ENCODE data around the gene NRXN3. TPM values are rescaled to one million over a fixed set of nuclear protein-coding genes. Genes with fewer than 3 reads are reported as not detected.

Gene NRXN3
- total RNA-seq, 2 donors from 2014 or later, result not detected

DNA sequence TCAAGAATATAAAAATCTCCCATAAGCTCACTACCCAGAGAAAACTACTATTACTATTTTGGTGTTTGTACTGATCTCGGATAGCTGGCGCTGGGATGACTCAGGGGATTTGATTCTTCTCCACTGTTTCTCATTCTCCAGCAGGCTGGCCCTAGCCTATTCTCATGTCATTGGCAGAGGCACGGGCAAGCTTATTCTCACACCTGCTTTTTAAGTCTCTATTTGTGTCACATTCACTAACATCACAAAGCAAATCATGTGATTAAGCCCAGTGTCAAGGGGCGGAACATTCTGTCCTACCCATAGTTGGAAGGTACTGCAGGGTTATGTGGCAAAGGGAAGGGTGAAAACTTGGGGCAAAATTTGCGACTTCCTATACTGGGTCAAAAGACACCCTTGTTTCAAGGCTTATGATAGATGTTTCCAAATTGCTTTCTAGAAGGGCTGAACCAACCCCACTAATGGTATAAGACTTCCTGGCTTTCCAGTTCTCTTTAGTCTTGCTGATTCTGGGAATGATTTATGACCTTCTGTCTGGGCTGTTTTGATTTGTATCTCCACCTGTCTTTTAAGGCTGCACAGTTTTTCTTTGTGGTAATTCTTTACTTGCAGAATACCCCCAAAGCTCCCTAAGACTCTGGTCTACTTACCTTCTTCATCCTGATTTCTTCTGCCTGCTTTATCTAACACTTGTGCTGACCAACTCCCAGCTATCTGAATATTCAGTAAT is 406.4 kb downstream of the NRXN3 start:
- peaks cover 10 to 11% of the 10 kb centered on the region in 2 donors for H3K9me3 Mint-ChIP-seq
- no peaks in the 10 kb centered on the region for H3K27me3 Mint-ChIP-seq (ENCODE audit: low read depth)
- no peaks in the 10 kb centered on the region for H3K4me1 Mint-ChIP-seq (ENCODE audit: low read depth)
- H3K27ac Mint-ChIP-seq, result no peak overlapping the region
- ATAC-seq (replicated peaks in 1 of 2) (no peak), DNase-seq (no peak)
- H3K36me3 Mint-ChIP-seq (ENCODE audit: insufficient read depth in 2 of 2), result peaks cover 3 to 6% of the 10 kb centered on the region in 2 donors
- no peak overlapping the region for H3K4me3 Mint-ChIP-seq

DNA sequence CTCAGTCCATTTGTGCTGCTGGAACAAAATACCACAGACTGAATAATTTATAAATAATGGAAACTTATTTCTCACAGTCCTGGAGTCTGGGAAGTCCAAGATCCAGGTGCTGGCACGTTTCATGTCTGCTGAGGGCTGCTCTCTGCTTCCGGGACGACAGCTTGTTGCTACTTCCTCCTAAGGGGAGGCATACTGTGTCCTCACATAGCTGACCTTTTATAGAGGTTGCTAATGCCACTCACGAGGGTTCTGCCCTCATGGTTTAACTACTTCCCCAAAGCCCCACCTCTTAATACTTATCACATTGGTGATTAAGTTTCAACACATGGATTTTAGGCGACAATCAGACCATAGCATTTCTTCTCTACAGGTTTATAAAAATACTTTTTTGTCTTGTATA is 411.1 kb downstream of the NRXN3 start:
- Mint-ChIP-seq H3K36me3 (ENCODE audit: insufficient read depth in 2 of 2) (no peaks in the 10 kb centered on the region), H3K4me1 (ENCODE audit: low read depth) (no peaks in the 10 kb centered on the region), H3K27ac (no peak overlapping the region), H3K27me3 (ENCODE audit: low read depth) (peaks cover 9% of the 10 kb centered on the region), H3K4me3 (no peak overlapping the region), H3K9me3 (no peaks in the 10 kb centered on the region)
- DNase-seq, result no peak
- ATAC-seq (replicated peaks in 1 of 2), result no peak

DNA sequence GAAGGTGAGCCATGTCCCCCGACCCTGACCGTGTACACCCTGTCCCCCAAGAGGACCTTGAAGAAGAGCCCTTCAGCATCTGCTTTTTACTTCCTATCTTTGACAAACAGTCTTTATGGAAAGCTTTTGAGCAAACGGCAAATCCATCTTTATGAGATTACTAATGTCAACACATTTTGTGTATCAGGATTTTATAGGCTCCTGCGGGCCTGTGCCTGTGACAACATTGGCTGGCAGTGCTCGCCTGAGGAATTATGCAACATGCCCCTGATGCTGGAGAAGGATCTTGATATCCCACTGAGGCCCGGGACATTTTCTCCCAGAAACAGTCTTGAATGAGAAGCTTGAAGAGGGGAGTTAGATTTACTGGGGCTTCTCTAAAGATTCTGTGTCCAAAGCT is 416.5 kb downstream of the NRXN3 start:
- no peak for DNase-seq
- Mint-ChIP-seq H3K36me3 (ENCODE audit: insufficient read depth in 2 of 2) (no peaks in the 10 kb centered on the region), H3K4me3 (no peak overlapping the region), H3K9me3 (no peaks in the 10 kb centered on the region), H3K4me1 (ENCODE audit: low read depth) (no peaks in the 10 kb centered on the region), H3K27me3 (ENCODE audit: low read depth) (peaks cover 9% of the 10 kb centered on the region), H3K27ac (no peak overlapping the region)
- ATAC-seq (replicated peaks in 1 of 2), result no peak

DNA sequence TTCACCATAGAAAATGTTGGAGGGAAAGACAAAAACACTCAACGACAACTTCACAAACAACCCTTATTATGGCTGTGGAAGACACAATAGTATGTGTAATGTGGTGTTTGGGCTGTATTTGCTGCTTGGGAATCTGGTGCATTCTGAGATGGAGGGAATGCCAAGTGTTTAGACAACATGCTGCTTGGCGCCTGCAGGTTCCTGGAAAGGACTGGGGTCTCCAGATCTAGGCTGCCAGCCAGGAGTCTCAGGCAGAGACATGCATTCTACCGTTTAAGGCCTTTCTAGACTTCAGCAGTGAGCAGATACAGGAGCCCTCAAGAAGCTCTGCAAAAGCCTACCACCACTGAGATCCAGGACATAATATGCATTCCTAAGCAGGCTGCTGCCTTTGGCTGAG is 418.7 kb downstream of the NRXN3 start:
- no peak for DNase-seq
- no peak for ATAC-seq (replicated peaks in 1 of 2)
- no peak overlapping the region for H3K27ac Mint-ChIP-seq
- H3K9me3 Mint-ChIP-seq, result no peaks in the 10 kb centered on the region
- H3K36me3 Mint-ChIP-seq (ENCODE audit: insufficient read depth in 2 of 2), result no peaks in the 10 kb centered on the region
- no peak overlapping the region for H3K4me3 Mint-ChIP-seq
- H3K27me3 Mint-ChIP-seq (ENCODE audit: low read depth), result no peaks in the 10 kb centered on the region
- H3K4me1 Mint-ChIP-seq (ENCODE audit: low read depth), result no peaks in the 10 kb centered on the region

DNA sequence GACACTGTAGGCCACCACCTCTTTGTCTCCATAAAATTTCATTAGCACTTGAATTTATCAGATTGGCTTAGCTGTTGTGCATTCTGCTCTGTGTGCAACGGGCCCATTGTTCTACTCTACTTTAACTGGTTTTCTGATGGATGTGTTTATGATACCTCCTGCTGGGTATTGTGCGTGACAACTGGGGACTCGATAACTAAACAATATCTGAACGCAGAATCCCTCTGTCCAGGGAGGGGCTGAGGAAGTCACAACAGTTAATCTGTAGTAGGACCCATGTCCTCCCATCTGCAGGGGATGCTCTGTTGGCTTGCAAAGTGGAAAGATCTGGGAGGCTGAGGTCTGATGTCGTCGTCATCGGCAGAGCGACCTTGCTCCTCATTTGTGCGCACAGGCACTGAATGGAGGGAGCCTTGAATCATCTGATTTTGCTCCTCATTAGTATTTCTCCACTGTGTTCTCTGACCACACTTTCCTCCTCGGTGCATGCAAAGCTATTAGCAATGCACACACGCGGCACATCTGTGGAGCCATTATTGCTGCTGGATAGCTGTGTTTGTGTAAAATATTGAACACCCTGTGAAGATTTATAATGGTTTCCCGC is 422.5 kb downstream of the NRXN3 start:
- Mint-ChIP-seq H3K27ac (no peak overlapping the region), H3K9me3 (no peaks in the 10 kb centered on the region), H3K27me3 (ENCODE audit: low read depth) (peaks cover 1% of the 10 kb centered on the region), H3K4me3 (no peak overlapping the region), H3K36me3 (ENCODE audit: insufficient read depth in 2 of 2) (no peaks in the 10 kb centered on the region), H3K4me1 (ENCODE audit: low read depth) (no peaks in the 10 kb centered on the region)
- DNase-seq (no peak), ATAC-seq (replicated peaks in 1 of 2) (no peak)

DNA sequence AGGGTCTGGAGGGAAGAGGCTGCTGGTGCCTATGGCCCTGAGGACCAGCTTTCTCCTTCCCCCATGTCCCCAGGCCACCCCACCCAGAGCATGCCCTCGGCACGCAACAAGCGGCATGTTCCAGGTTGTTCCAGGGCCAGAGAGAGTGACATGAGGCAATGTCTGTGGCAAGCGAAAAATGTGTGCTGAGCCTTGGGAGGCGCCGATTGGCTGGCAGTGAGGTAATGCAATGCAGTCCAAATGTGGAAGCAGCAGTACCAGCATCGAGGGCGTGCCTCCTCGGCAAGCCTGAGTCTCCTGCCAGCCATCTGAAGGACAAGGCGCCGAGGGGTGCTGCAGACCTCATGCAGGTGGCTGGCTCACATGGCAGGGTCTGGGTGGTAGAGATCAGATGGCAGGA is 423.8 kb downstream of the NRXN3 start:
- no peaks in the 10 kb centered on the region for H3K9me3 Mint-ChIP-seq
- no peaks in the 10 kb centered on the region for H3K36me3 Mint-ChIP-seq (ENCODE audit: insufficient read depth in 2 of 2)
- no peak overlapping the region for H3K4me3 Mint-ChIP-seq
- no peak for DNase-seq
- ATAC-seq (replicated peaks in 1 of 2), result no peak
- peaks cover 13% of the 10 kb centered on the region for H3K27me3 Mint-ChIP-seq (ENCODE audit: low read depth)
- H3K4me1 Mint-ChIP-seq (ENCODE audit: low read depth), result no peaks in the 10 kb centered on the region
- H3K27ac Mint-ChIP-seq, result no peak overlapping the region

DNA sequence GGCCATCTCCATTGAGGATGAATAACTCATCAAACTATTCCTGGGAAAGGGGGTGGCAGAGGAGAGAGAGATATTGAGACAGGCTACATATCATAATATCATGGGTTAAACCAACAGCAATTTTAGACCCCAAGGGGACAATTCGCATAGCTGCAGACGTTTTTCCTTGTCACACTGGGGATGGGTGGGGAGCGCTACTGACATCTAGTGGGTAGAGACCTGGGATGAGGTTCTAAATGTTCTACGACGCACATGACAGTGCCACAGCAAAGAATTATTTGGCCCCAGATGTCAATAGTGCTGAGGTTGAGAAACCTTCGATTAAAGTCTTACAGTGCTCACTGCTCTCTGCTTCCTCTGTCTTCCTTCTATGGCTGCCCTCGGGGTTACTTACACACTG is 425.6 kb downstream of the NRXN3 start:
- no peaks in the 10 kb centered on the region for H3K36me3 Mint-ChIP-seq (ENCODE audit: insufficient read depth in 2 of 2)
- H3K9me3 Mint-ChIP-seq, result no peaks in the 10 kb centered on the region
- no peak overlapping the region for H3K4me3 Mint-ChIP-seq
- no peak overlapping the region for H3K27ac Mint-ChIP-seq
- ATAC-seq (replicated peaks in 1 of 2), result no peak
- no peaks in the 10 kb centered on the region for H3K4me1 Mint-ChIP-seq (ENCODE audit: low read depth)
- DNase-seq, result no peak
- peaks cover 24% of the 10 kb centered on the region for H3K27me3 Mint-ChIP-seq (ENCODE audit: low read depth)

DNA sequence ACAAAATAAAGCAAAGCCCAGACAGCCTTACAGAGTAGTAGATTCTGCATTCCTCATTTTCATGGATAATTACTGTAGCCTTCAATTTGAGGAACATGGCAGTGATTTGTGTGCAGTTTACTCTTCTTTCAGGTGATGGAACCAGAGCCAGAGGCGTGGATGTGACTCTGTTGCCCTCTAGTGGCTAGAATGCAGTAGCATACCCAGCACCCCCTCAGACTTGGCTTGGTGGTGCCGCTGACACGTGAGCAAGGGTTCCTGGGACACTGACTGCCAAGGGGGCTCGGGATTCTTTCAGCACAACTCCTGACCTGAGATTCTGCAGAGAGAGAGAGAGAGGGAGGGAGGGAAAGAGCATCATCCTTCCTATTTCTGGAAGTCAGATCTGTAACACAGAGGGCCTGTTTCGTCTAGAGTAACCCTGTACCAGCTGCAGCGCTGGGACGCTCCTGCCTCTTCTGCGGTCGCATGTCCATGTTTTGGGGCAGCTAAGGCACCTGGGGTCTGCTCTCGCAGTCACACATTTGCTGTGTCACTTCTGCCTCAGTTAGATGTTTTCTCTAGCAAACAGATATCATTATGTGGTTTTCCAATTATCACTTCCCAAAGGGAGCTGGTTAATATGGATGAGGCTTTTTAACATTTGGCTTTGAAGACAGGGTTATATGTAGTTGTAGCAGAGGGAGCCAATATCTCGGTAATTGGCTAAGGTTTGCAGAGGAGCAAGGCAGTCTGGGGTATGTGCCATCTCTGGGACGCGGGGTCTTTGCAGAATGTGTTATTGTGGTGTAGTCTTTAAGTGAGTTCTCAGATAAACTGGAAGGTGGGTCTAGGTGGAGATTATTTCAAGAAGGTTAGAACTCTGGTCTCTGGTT is 428.1 kb downstream of the NRXN3 start:
- Mint-ChIP-seq H3K36me3 (ENCODE audit: insufficient read depth in 2 of 2) (no peaks in the 10 kb centered on the region), H3K27me3 (ENCODE audit: low read depth) (peaks cover 33% of the 10 kb centered on the region), H3K27ac (no peak overlapping the region), H3K4me3 (no peak overlapping the region), H3K4me1 (ENCODE audit: low read depth) (no peaks in the 10 kb centered on the region), H3K9me3 (no peaks in the 10 kb centered on the region)
- peak; percentile 45 to 48 for DNase-seq
- peak; percentile 79 to 81 for ATAC-seq (replicated peaks in 1 of 2)

DNA sequence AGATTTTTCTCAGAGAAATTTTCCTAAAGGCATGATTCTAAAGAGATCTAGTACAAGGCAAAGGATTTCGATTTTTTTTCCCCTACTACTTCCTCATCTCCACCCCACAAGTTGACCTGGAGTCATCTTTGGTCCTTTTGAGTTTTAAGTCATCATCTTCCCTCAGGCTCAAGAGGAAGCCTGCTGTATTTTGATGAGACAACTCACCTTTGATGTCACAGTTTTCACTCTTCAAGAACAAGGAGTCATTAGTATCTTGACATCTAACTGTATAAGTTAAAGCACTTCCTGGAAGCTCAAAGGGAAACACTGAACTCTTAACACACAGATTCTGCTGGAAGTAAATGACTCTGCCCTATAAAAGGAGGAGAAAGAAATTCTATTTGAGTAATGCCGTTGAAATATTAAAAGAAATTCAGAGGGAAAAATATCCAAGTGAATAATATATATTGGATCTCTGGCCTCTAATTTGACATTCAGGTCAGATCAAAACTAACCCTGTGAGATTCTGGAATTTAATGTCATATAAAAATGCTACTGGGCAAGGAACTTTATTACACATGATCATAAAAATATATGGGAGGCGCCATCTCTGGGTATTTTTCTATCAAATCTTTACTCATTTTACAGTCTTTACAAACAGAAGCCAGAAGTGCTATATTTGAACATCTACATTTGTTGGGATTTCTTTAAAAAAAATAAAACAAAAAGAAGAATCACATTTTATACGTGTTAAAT is 435.0 kb downstream of the NRXN3 start:
- H3K27ac Mint-ChIP-seq, result no peak overlapping the region
- no peaks in the 10 kb centered on the region for H3K36me3 Mint-ChIP-seq (ENCODE audit: insufficient read depth in 2 of 2)
- no peak overlapping the region for H3K4me3 Mint-ChIP-seq
- peaks cover 6% of the 10 kb centered on the region for H3K4me1 Mint-ChIP-seq (ENCODE audit: low read depth)
- no peaks in the 10 kb centered on the region for H3K9me3 Mint-ChIP-seq
- DNase-seq, result no peak
- peaks cover 21% of the 10 kb centered on the region for H3K27me3 Mint-ChIP-seq (ENCODE audit: low read depth)
- ATAC-seq (replicated peaks in 1 of 2), result no peak

DNA sequence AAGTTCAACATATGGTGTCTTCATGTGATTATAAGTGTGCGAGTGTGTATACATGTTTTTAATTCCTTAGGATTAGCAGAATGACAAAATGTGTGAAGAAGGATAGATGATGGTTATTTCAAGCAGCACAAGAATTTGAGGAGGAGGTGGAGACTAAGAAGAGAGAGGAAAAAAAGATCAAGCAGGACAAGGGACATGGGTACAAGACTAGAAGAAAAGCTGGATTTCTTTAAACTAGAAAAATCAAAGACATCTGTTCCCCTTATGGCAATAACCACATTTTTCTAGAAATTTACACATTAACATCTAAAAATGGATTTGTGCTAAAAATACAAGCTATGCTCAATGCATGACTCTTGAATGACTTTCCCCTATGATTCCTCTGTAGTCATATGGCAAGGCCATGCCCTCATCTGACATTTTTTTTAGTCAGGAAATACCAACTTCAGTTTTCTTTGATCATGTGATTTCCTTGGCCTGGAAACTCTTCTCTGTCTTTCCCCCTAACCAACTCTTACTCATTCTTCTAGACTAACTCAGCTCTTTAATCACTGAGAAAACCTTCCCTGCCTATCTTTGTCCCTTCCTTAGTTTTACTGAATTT is 435.8 kb downstream of the NRXN3 start:
- Mint-ChIP-seq H3K9me3 (no peaks in the 10 kb centered on the region), H3K4me1 (ENCODE audit: low read depth) (peaks cover 6% of the 10 kb centered on the region), H3K27me3 (ENCODE audit: low read depth) (peaks cover 14% of the 10 kb centered on the region), H3K27ac (no peak overlapping the region), H3K36me3 (ENCODE audit: insufficient read depth in 2 of 2) (no peaks in the 10 kb centered on the region), H3K4me3 (no peak overlapping the region)
- DNase-seq (no peak), ATAC-seq (replicated peaks in 1 of 2) (peak; percentile 78 to 87)

DNA sequence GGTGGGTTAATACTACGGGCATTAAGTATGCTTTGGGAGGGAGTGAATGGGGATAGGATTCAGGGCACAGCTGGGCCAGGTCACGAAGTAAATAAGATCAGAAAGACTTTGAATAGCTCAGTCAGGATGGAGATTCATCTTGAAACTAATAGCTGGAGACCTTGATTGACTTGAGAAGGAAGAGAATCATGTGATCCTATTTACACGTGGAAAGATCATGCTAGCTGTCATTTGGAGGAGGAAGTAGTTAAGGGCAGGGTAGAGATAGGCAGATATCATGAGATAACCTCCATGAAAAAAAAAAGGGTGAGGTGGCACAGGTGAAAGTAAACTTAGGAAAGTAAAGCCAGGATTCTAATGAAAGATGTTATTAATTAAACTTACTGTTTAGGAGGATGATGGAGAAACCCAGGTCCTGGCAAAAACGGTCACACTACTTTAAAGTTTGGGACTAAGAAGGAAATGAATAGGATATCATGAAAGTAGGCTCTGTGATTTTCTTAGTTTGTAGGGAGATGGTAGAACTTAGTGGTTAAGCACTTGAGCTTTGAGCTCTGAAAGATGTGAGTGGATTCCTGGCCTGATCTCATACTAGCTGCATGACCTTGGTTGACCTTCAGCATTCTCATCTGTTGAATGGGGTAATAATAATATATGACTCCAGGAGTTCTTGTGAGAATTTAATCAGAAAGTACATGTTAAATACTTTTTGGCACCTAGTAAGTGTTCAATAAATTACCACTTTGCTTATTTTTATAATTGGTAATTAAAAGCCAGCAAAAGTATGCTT is 439.0 kb downstream of the NRXN3 start:
- no peak for ATAC-seq (replicated peaks in 1 of 2)
- Mint-ChIP-seq H3K4me3 (no peak overlapping the region), H3K27ac (no peak overlapping the region), H3K36me3 (ENCODE audit: insufficient read depth in 2 of 2) (no peaks in the 10 kb centered on the region), H3K4me1 (ENCODE audit: low read depth) (peaks cover 16% of the 10 kb centered on the region), H3K27me3 (ENCODE audit: low read depth) (peaks cover 13% of the 10 kb centered on the region), H3K9me3 (no peaks in the 10 kb centered on the region)
- DNase-seq, result no peak

DNA sequence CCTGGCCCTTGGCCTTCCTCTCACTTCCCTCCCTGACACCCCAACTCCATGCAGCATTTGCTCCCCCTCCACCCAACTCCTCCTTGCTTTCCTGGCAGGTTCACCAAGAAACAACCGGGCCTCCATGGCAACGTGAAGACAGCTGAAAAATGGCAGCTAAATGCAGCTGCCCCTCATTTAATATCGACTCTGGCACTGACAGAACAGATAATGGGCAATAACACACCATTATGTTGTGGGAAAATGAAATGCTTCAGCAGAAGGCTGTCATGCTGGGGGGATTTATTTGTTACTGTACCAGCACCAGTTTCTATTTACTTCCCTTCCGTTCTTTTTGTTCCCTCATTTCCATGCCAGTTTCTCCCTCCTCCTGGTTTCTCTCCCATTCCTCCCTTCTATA is 440.8 kb downstream of the NRXN3 start:
- no peaks in the 10 kb centered on the region for H3K36me3 Mint-ChIP-seq (ENCODE audit: insufficient read depth in 2 of 2)
- H3K4me3 Mint-ChIP-seq, result no peak overlapping the region
- H3K9me3 Mint-ChIP-seq, result no peaks in the 10 kb centered on the region
- peaks cover 7% of the 10 kb centered on the region for H3K27me3 Mint-ChIP-seq (ENCODE audit: low read depth)
- peaks cover 15% of the 10 kb centered on the region for H3K4me1 Mint-ChIP-seq (ENCODE audit: low read depth)
- DNase-seq, result no peak
- H3K27ac Mint-ChIP-seq, result peak overlapping the region; percentile 56
- ATAC-seq (replicated peaks in 1 of 2), result no peak
